A673 (cell line): ENCODE results near the gene SERPINI2.

Source experiments
- EZH2 ChIP-seq: fragments of 200-600 bp; sonication (generic); IDR thresholded peaks from 2 replicates; pipeline ENCODE4 v1.6.1; 2017; ENCODE audit warnings: borderline replicate concordance, low read depth, mild to moderate bottlenecking, mixed read lengths, antibody characterized with exemption, low read length; ENCODE audit not compliant: poor library complexity, severe bottlenecking
- TF ChIP-seq, protein P1 (sequence below): fragments of 300-800, 200-600 bp; sonication (generic); conservative IDR thresholded peaks from 2 replicates; pipeline ENCODE4 v1.5.1; 2017; ENCODE audit warnings: low read depth, mild to moderate bottlenecking, antibody characterized with exemption, low read length, moderate library complexity, mixed read lengths

DNA sequence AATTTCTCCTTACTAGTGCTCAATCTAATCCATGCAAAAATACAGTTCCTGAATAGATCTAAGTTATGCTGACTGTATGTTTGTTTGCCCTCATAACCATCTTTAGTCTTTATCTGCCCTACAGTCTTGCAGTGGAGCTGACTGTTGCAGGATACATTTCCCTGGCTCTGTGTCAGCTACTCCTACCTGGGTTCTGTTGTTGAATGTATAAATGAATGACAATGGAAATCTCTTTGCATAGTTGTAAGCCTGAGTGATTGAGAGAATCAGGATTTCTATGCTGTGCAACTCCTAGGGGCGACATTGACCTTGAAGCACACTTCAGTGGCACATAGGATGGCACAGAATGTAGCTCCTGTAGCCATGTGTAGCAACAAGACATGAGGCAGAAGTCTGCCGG lies 77.8 kb downstream of the SERPINI2 start:
- TF ChIP-seq EZH2 = no peak
- TF ChIP-seq, protein P1, sequence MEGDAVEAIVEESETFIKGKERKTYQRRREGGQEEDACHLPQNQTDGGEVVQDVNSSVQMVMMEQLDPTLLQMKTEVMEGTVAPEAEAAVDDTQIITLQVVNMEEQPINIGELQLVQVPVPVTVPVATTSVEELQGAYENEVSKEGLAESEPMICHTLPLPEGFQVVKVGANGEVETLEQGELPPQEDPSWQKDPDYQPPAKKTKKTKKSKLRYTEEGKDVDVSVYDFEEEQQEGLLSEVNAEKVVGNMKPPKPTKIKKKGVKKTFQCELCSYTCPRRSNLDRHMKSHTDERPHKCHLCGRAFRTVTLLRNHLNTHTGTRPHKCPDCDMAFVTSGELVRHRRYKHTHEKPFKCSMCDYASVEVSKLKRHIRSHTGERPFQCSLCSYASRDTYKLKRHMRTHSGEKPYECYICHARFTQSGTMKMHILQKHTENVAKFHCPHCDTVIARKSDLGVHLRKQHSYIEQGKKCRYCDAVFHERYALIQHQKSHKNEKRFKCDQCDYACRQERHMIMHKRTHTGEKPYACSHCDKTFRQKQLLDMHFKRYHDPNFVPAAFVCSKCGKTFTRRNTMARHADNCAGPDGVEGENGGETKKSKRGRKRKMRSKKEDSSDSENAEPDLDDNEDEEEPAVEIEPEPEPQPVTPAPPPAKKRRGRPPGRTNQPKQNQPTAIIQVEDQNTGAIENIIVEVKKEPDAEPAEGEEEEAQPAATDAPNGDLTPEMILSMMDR = no peak
